GM04503 (cell line): Measurements from ENCODE around the gene CCL4.

Experiments
- DNase-seq: peaks from one replicate; pipeline ENCODE4 v3.0.0-alpha.2; 2012; ENCODE audit warnings: low read depth

The CCL4 gene

DNA sequence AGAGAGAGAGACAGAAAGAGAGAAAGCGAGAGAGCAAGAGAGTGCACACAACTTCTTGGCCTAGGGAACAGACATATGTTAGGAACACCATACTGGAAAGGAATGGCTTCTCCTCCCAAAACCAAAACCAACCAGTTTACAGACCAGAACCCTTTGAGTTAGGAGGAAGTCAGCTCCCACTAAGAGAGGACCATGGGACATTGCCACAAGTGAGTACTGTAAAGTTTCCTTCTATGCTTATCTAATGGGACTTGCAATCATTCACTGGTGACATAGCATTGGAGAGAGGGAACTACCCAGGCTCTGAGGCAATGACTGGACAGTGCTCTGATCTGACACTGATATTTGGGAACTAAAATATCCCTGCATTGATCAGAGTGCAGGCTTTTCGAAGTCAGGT lies 40.4 kb downstream of the CCL4 start:
- no peak for DNase-seq

DNA sequence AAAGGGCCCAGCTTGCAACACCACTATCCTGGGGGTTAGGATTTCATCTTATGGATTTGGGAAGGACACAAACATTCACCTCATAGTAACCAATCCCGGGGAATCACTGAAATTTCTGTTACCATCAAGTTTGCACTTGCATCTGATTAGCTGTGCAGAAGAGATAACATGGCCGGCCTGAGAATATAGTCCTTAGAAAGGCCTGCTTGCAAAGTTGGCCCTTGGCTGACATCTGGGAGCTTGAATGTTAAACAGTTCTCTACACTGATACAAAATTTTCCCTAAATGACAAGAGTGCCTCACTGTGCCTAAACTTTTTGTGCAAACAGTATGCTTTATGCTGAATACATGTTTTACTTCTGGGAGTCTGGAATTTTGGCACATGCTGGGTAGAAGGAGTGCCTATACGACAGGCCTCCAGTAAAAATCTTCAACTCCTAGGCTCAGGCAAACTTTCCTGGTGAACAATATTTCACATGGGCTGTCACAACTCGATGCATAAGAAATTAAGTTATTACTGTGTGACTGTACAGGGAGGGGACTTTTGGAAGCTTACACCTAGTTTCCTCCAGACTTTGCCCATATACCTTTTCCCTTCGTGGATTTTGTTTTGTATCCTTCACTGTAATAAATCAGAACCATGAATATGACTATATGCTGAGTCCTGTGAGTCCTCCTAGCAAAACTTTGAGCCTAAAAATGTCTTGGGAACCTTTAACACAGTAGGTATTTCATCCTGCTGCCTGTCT lies 41.5 kb downstream of the CCL4 start:
- DNase-seq = no peak

GRCh38 chr17:36147601-36148000 lies 44.0 kb downstream of the CCL4 start:
- DNase-seq = no peak

DNA sequence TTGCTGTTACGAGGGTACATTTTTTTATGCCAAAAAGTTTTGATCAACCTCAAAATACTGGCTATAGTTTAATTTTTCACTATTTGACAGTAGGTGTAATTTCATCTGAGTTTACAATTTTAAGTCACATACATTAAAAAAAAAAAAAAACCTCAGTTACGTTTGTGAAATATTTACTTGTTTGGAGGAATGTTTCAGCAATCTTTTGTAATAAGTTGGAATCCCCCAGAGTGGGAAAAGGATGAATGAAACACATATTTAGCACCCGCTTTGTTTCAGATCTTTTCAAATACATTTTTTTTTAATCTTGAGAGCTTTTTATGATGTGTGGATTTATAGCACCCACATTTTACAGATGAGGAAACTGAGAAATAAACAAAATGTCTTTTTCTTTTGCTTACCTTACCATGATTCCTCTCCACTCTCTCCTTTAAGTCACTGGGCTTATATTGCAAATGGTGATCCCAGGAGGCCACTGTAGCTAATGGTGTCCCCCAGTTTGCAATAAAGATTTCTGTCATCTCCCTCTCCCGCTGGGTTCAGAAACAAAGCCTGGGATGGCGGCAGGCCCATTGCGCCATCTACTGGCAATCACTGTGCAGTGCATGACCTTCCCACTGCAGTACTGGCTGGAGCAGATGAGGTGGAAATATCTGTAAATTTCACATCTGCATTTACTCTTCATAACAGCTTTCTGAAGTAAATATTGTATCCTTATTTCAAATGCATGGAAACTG lies 45.1 kb downstream of the CCL4 start:
- peak; percentile 8 for DNase-seq

GRCh38 chr17:36149296-36149820 lies 45.7 kb downstream of the CCL4 start:
- DNase-seq = peak; percentile 29

DNA sequence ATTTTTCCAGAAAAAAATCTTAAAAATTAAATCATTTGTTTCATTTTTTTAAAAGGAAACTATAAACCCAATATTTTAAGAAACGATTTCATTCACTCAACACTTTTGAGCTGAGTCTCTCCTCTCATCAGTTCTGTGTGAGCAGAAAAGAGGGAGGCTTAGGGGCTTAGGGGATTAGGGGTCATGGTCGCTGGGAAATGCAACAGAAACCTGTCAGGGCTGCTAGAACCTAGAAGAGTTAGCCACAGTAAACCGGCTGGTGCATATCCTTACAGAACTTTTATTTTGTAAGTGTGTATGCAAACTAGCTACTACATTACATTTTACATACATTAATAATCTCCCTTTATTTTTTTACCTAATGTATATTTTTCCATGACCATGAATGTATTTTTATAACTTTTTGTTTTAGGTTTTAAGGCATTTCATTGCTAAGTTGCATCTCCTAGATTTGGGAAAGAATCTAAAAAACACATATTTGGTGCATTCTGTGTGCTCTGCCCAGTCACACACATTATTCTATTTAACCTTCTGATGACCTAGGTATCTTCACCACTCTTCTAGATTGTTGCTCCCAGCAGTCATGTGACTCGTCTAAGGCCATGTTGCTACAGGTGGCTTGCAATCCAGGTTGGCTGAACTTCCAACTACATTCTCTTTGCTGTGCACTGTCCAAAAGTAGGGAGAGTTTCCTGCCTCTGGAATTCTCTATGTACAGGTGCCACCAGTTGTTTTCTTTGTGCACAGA lies 48.4 kb downstream of the CCL4 start:
- no peak for DNase-seq

GRCh38 chr17:36152639-36153120 lies 49.1 kb downstream of the CCL4 start:
- DNase-seq = peak; percentile 8

GRCh38 chr17:36153895-36154610 lies 50.4 kb downstream of the CCL4 start:
- DNase-seq = no peak
